Nephron (organoid): ENCODE results near the gene HS6ST1.
A peak's percentile ranks its signal among the peaks of the same experiment; 100 is the strongest.

Source experiments
- H3K27ac Mint-ChIP-seq, 3 experiments: 2 replicates each; pipeline ENCODE4 v1.8.0; 2020; ENCODE audit warnings: mixed read lengths in 3 of 3, mild to moderate bottlenecking in 2 of 3, moderate library complexity in 1 of 3
- H3K27me3 Mint-ChIP-seq: 2 replicates; pipeline ENCODE4 v1.8.0; 2021; ENCODE audit warnings: low read depth, mild to moderate bottlenecking, moderate library complexity, mixed read lengths
- H3K36me3 Mint-ChIP-seq: 2 replicates; pipeline ENCODE4 v1.8.0; 2020; ENCODE audit warnings: low read depth, mixed read lengths
- H3K4me1 Mint-ChIP-seq: 2 replicates; pipeline ENCODE4 v1.8.0; 2020; ENCODE audit warnings: mixed read lengths
- H3K4me3 Mint-ChIP-seq, 3 experiments: 2 replicates each; pipeline ENCODE4 v1.8.0; 2020; ENCODE audit warnings: mild to moderate bottlenecking in 3 of 3, mixed read lengths in 3 of 3, moderate library complexity in 2 of 3
- H3K9me3 Mint-ChIP-seq: 2 replicates; pipeline ENCODE4 v1.8.0; 2020; ENCODE audit warnings: mixed read lengths
- TF ChIP-seq, protein P1 (sequence below), 3 experiments: fragments of 200-600 bp; sonication (generic); IDR thresholded peaks; one replicate each; pipeline ENCODE4 v1.5.0; 2021; ENCODE audit warnings: antibody characterized with exemption in 3 of 3; ENCODE audit not compliant: unreplicated experiment in 3 of 3

The HS6ST1 gene

DNA sequence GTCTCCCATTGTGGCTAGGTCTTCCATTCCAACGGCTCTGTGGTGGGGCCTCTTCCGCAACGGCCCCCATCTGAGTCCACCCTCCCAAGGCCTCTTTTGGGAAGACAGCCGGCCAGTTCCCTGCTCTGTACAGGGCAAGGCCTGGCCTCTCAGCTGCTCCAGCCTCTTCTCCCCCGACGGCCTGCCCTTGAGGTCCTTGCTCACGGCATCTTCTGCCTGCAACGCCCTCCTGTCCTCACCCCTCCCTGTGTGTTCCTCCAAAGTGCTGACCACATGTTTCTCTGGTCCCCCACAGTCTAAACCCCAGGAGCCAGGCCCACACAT, 16.0 kb downstream of the HS6ST1 start:
- H3K27ac Mint-ChIP-seq, result peak overlapping the region in 2 of 3 experiments; percentile 37 to 79
- peaks cover 68% of the 10 kb centered on the region for H3K4me1 Mint-ChIP-seq
- peaks cover under 1% of the 10 kb centered on the region for H3K36me3 Mint-ChIP-seq
- H3K27me3 Mint-ChIP-seq, result no peaks in the 10 kb centered on the region
- H3K9me3 Mint-ChIP-seq, result no peaks in the 10 kb centered on the region
- TF ChIP-seq, protein P1, sequence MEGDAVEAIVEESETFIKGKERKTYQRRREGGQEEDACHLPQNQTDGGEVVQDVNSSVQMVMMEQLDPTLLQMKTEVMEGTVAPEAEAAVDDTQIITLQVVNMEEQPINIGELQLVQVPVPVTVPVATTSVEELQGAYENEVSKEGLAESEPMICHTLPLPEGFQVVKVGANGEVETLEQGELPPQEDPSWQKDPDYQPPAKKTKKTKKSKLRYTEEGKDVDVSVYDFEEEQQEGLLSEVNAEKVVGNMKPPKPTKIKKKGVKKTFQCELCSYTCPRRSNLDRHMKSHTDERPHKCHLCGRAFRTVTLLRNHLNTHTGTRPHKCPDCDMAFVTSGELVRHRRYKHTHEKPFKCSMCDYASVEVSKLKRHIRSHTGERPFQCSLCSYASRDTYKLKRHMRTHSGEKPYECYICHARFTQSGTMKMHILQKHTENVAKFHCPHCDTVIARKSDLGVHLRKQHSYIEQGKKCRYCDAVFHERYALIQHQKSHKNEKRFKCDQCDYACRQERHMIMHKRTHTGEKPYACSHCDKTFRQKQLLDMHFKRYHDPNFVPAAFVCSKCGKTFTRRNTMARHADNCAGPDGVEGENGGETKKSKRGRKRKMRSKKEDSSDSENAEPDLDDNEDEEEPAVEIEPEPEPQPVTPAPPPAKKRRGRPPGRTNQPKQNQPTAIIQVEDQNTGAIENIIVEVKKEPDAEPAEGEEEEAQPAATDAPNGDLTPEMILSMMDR (IDR thresholded peaks at IDR 0.05; ENCODE audit: unreplicated experiment in 3 of 3), result no peak
- H3K4me3 Mint-ChIP-seq, result no peak overlapping the region

DNA sequence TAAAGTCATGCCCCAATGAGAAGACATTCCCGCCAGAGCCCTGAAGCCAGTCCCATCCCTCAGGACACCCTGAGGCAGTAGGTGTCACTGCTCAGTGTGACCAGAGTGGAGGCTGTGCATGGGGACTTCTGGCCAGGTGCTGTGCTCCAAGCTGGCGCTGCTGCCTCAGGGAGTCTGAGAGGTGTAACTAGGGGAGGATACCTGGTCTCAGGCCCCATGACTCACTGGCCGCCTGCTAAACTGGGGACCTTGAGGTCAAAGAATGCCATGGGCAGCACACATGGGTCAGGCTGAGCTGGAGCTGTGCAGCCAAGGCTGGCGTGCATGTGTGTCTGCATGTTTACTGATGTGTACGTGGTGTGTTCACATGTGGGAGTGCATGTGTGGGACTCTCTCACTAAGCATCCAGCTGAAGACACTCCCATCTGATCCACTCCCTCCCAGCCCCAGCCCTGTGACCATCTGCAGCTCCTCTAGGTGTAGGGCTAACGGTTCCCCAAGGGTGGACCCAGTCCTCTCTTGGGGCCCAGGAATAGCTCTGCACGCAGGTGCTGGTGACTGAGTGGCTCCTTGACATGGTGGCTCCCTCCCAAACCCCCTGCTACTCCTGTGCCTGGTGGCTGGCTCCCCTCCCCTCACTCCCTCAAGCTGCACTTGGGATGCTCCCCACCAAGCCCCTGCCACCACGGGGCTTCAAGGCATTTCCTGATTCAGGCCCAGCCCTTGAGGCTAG, 16.5 kb downstream of the HS6ST1 start:
- Mint-ChIP-seq H3K4me1 (peaks cover 63% of the 10 kb centered on the region), H3K27me3 (no peaks in the 10 kb centered on the region), H3K36me3 (no peaks in the 10 kb centered on the region), H3K4me3 (no peak overlapping the region), H3K9me3 (no peaks in the 10 kb centered on the region), H3K27ac (peak overlapping the region in 2 of 3 experiments; percentile 37 to 79)
- TF ChIP-seq, protein P1 (IDR thresholded peaks at IDR 0.05; ENCODE audit: unreplicated experiment in 3 of 3), result no peak

- no peaks in the 10 kb centered on the region for H3K27me3 Mint-ChIP-seq
- peaks cover 60% of the 10 kb centered on the region for H3K4me1 Mint-ChIP-seq
- TF ChIP-seq, protein P1 (IDR thresholded peaks at IDR 0.05; ENCODE audit: unreplicated experiment in 3 of 3), result no peak
- H3K36me3 Mint-ChIP-seq, result no peaks in the 10 kb centered on the region
- no peak overlapping the region for H3K4me3 Mint-ChIP-seq
- H3K27ac Mint-ChIP-seq, result peak overlapping the region; percentile 5 to 58 (median 52)
- no peaks in the 10 kb centered on the region for H3K9me3 Mint-ChIP-seq
These were observed 17.1 kb downstream of the HS6ST1 start for GRCh38 chr2:128301501-128301966.

DNA sequence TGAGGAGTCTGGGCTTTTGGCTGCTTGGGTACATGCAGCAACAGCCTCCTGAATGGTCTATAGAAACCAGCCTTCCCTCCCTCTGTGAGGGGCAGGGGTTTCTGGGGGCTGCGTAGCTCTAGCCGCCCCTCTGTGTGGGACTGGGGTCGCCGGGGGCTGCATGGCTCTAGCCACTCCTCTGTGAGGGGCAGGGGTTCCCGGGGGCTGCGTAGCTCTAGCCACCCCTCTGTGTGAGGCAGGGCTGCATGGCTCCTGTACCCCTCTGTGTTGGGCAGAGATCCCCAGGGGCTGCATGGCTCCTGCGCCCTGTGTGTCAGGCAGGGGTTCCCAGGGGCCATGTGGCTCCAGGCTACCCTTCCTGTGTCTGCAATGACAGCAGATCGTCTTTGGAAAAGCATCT, 17.6 kb downstream of the HS6ST1 start:
- H3K4me1 Mint-ChIP-seq, result peaks cover 55% of the 10 kb centered on the region
- no peak overlapping the region for H3K4me3 Mint-ChIP-seq
- H3K36me3 Mint-ChIP-seq, result no peaks in the 10 kb centered on the region
- H3K9me3 Mint-ChIP-seq, result no peaks in the 10 kb centered on the region
- TF ChIP-seq, protein P1 (IDR thresholded peaks at IDR 0.05; ENCODE audit: unreplicated experiment in 3 of 3), result no peak
- no peaks in the 10 kb centered on the region for H3K27me3 Mint-ChIP-seq
- peak overlapping the region in 2 of 3 experiments; percentile 58 to 61 for H3K27ac Mint-ChIP-seq

GRCh38 chr2:128300151-128301020, 18.3 kb downstream of the HS6ST1 start:
- H3K27ac Mint-ChIP-seq, result peak overlapping the region in 1 of 3 experiments; percentile 61
- H3K36me3 Mint-ChIP-seq, result peaks cover 4% of the 10 kb centered on the region
- H3K9me3 Mint-ChIP-seq, result no peaks in the 10 kb centered on the region
- no peaks in the 10 kb centered on the region for H3K27me3 Mint-ChIP-seq
- H3K4me1 Mint-ChIP-seq, result peaks cover 51% of the 10 kb centered on the region
- TF ChIP-seq, protein P1 (IDR thresholded peaks at IDR 0.05; ENCODE audit: unreplicated experiment in 3 of 3), result no peak
- no peak overlapping the region for H3K4me3 Mint-ChIP-seq
